Panc1 (cell line): Measurements from ENCODE around the gene TAOK3.

Experiments
- SIN3A ChIP-seq: IDR thresholded peaks from 2 replicates; pipeline ENCODE4 v1.6.1; 2012; ENCODE audit warnings: low read depth, mild to moderate bottlenecking, low read length, moderate library complexity, borderline replicate concordance; ENCODE audit not compliant: insufficient read depth
- TF ChIP-seq, protein P1 (sequence below): fragments of 450-650 bp; IDR thresholded peaks from 2 replicates; pipeline ENCODE4 v1.5.1; 2017; ENCODE audit warnings: mild to moderate bottlenecking

DNA sequence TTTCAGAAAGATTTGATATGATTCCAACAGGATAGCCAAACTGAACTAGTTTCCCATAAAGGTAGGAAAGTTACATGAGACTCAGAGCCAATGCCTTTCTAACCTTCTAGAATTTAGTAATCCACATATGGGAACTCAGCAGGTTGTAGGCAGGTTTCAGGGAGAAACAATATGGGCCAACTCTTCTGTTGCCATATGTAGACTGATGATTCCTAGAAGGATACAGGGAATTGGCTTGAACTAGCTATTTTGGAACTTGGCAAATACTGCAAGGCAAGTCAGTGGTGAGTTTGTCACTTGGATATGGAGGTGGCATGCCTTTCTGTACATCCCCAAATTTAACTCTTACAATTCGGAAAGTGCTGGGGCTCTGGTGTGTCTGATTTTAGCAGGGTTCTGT is 19.1 kb upstream of the TAOK3 start:
- TF ChIP-seq, protein P1, sequence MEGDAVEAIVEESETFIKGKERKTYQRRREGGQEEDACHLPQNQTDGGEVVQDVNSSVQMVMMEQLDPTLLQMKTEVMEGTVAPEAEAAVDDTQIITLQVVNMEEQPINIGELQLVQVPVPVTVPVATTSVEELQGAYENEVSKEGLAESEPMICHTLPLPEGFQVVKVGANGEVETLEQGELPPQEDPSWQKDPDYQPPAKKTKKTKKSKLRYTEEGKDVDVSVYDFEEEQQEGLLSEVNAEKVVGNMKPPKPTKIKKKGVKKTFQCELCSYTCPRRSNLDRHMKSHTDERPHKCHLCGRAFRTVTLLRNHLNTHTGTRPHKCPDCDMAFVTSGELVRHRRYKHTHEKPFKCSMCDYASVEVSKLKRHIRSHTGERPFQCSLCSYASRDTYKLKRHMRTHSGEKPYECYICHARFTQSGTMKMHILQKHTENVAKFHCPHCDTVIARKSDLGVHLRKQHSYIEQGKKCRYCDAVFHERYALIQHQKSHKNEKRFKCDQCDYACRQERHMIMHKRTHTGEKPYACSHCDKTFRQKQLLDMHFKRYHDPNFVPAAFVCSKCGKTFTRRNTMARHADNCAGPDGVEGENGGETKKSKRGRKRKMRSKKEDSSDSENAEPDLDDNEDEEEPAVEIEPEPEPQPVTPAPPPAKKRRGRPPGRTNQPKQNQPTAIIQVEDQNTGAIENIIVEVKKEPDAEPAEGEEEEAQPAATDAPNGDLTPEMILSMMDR: no peak
- no peak for TF ChIP-seq SIN3A
